ENCODE data around the gene BMP2. TPM values are rescaled to one million over a fixed set of nuclear protein-coding genes. Genes with fewer than 3 reads are reported as not detected.

BMP2 gene
- total and polyA plus RNA-seq, 2 of the 4 experiments (the other 2 are of a cell fraction), result 0.18 to 0.21 TPM

- TF ChIP-seq, protein P1, sequence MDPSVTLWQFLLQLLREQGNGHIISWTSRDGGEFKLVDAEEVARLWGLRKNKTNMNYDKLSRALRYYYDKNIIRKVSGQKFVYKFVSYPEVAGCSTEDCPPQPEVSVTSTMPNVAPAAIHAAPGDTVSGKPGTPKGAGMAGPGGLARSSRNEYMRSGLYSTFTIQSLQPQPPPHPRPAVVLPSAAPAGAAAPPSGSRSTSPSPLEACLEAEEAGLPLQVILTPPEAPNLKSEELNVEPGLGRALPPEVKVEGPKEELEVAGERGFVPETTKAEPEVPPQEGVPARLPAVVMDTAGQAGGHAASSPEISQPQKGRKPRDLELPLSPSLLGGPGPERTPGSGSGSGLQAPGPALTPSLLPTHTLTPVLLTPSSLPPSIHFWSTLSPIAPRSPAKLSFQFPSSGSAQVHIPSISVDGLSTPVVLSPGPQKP (IDR thresholded peaks at IDR 0.05; ENCODE audit: borderline replicate concordance, low read depth, low read length), result no peak
- TF ChIP-seq CEBPB (IDR thresholded peaks at IDR 0.05; ENCODE audit: low read depth, low read length), result no peak
Observed at GRCh38 chr20:6784767-6785166, 17.3 kb downstream of the BMP2 start (continued).

GRCh38 chr20:6786548-6786947 lies 19.1 kb downstream of the BMP2 start:
- Histone ChIP-seq H3K9me3 (ENCODE audit: control insufficient read depth, insufficient read depth, low read length) (no peaks in the 10 kb centered on the region), H3K56ac (ENCODE audit: extremely low read depth, insufficient read depth, low read length) (no peak overlapping the region), H3K79me1 (ENCODE audit: low read depth in 1 of 2, low read length in 2 of 2) (no peaks in the 10 kb centered on the region), H4K20me1 (ENCODE audit: insufficient read depth, low read length) (no peaks in the 10 kb centered on the region), H3K36me3 (ENCODE audit: control insufficient read depth, insufficient read depth, low read length) (no peaks in the 10 kb centered on the region), H3K9me1 (ENCODE audit: insufficient read depth, low read length) (no peaks in the 10 kb centered on the region), H2BK120ac (ENCODE audit: low read depth, low read length) (no peak overlapping the region), H4K91ac (ENCODE audit: insufficient read depth, low read depth, low read length) (no peak overlapping the region), H4K5ac (ENCODE audit: low read depth, low read length) (no peak overlapping the region), H3K23ac (ENCODE audit: low read depth, low read length) (no peak overlapping the region), H4K8ac (ENCODE audit: low read depth in 2 of 2, low read length in 2 of 2) (no peak overlapping the region), H3K4ac (ENCODE audit: low read depth, low read length) (no peak overlapping the region), H3K4me1 (ENCODE audit: control insufficient read depth, insufficient read depth, low read length) (peaks cover 2% of the 10 kb centered on the region; the same call in 1 of the 2 replicates), H2AK5ac (ENCODE audit: low read depth, low read length) (no peak overlapping the region), H2BK5ac (ENCODE audit: low read depth, low read length, poor library complexity, severe bottlenecking) (no peak overlapping the region), H3K14ac (replicated peaks; ENCODE audit: low read depth, low read length) (no peak overlapping the region), H3K4me3 (ENCODE audit: insufficient read depth, low read depth, low read length) (no peak overlapping the region), H2BK20ac (ENCODE audit: low read depth, low read length) (no peak overlapping the region), H3K18ac (ENCODE audit: low read depth, low read length) (no peak overlapping the region), H2AK9ac (replicated peaks; ENCODE audit: low read depth, low read length, poor library complexity) (no peak overlapping the region), H3K4me2 (ENCODE audit: low read depth, low read length) (no peak overlapping the region), H2BK15ac (ENCODE audit: low read depth, low read length) (no peak overlapping the region), H3K27ac (ENCODE audit: insufficient read depth, low read length) (no peak overlapping the region), H2AFZ (replicated peaks; ENCODE audit: low read length, poor library complexity) (no peak overlapping the region), H3K9ac (ENCODE audit: low read depth, low read length) (no peak overlapping the region), H3K27me3 (ENCODE audit: control insufficient read depth, insufficient read depth, low read length) (peaks cover 2% of the 10 kb centered on the region; the same call in 1 of the 2 replicates)
- POLR2A ChIA-PET (ENCODE audit: unreplicated experiment), result no interaction called here
- intact Hi-C loops (cut with micrococcal nuclease), result no loop called here
- 0% methylated on average over 1 of the region's 2 CpGs; no CpG with 5 or more reads in 1 of the 2 experiments for WGBS, 2 experiments (ENCODE audit: extremely low coverage in 2 of 2, insufficient read length in 1 of 2)
- in situ Hi-C loops (cut with MboI; ENCODE audit: low sequenced_read_pairs), result no loop called here
- dilution Hi-C loops (cut with HindIII; ENCODE audit: low sequenced_read_pairs, unreplicated experiment), result no loop called here
- CTCF ChIA-PET, result no interaction called here
- no peak for DNase-seq
- TF ChIP-seq MAZ (IDR thresholded peaks at IDR 0.05; ENCODE audit: borderline replicate concordance, low read depth, low read length), result no peak
- TF ChIP-seq MXI1 (IDR thresholded peaks at IDR 0.05; ENCODE audit: borderline replicate concordance, low read depth, low read length), result no peak
- no peak for TF ChIP-seq NFE2L2 (IDR thresholded peaks at IDR 0.05; ENCODE audit: low read depth, low read length)
- no peak for TF ChIP-seq FOS (IDR thresholded peaks at IDR 0.05; ENCODE audit: low read depth, low read length)
- TF ChIP-seq CEBPB (IDR thresholded peaks at IDR 0.05; ENCODE audit: low read depth, low read length), result no peak
- TF ChIP-seq CTCF (conservative IDR thresholded peaks at IDR 0.05; ENCODE audit: low read depth, low read length), result no peak
- BruUV-seq (replicated peaks), result no TSS peak
- ATAC-seq (ENCODE audit: low read depth), result no peak

Measured in IMR-90 (cell line).